ENCODE data around the gene OSBPL9. TPM values are rescaled to one million over a fixed set of nuclear protein-coding genes. Genes with fewer than 3 reads are reported as not detected.

Gene OSBPL9
- total RNA-seq, 5 donors from 2014 or later (not counting 1 experiment from before 2014, with no cell fraction given), result 39.8 to 50.7 (median 43.4) TPM

GRCh38 chr1:51581238-51581637, 35.7 kb upstream of the OSBPL9 start:
- H3K27ac ChIP-seq (ENCODE audit: low read length), result no peak overlapping the region
- Mint-ChIP-seq H3K27me3 (no peaks in the 10 kb centered on the region), H3K36me3 (no peaks in the 10 kb centered on the region), H3K4me3 (no peak overlapping the region), H3K4me1 (peaks cover 8 to 16% (median 12%) of the 10 kb centered on the region in 3 donors), H3K9me3 (peaks cover 0 to 2% (median 0%) of the 10 kb centered on the region in 3 donors), H3K27ac (no peak overlapping the region)
- no peak for ATAC-seq (replicated peaks in 1 of 4)
- DNase-seq, result no peak
- H3K4me1 ChIP-seq (ENCODE audit: control insufficient read depth in 1 of 2, extremely low read depth in 1 of 2, insufficient read depth in 2 of 2, low read length in 2 of 2), result peaks cover 6% of the 10 kb centered on the region in 2 experiments
- no peak overlapping the region for H3K4me3 ChIP-seq (ENCODE audit: control insufficient read depth in 1 of 2, extremely low read depth in 1 of 2, low read length in 1 of 2)
- no peaks in the 10 kb centered on the region for H3K36me3 ChIP-seq (ENCODE audit: control insufficient read depth in 2 of 2, extremely low read depth in 1 of 2, insufficient read depth in 1 of 2, low read length in 1 of 2)
- ChIA-PET CTCF (no interaction called here), POLR2A (interaction anchor here in 1 of 2 donors (0.8 kb wide), 1 partner anchor 8 kb away, joined by 4 read pairs; no protein-coding TSS in a partner anchor)
- no peaks in the 10 kb centered on the region for H3K27me3 ChIP-seq (replicated peaks in 1 of 2; ENCODE audit: control insufficient read depth in 2 of 2, extremely low read depth in 1 of 2, insufficient read depth in 2 of 2, low read length in 1 of 2)
- WGBS (ENCODE audit: insufficient coverage), result 100% methylated on average over 1 of the region's 3 CpGs
- no peaks in the 10 kb centered on the region for H3K9me3 ChIP-seq

GRCh38 chr1:51583532-51583931, 33.4 kb upstream of the OSBPL9 start:
- ATAC-seq (replicated peaks in 1 of 4) (no peak), DNase-seq (no peak)
- no peak overlapping the region for H3K27ac Mint-ChIP-seq
- no peaks in the 10 kb centered on the region for H3K27me3 Mint-ChIP-seq
- no peaks in the 10 kb centered on the region for H3K4me1 ChIP-seq (ENCODE audit: control insufficient read depth in 1 of 2, extremely low read depth in 1 of 2, insufficient read depth in 2 of 2, low read length in 2 of 2)
- POLR2A ChIA-PET, result no interaction called here
- CTCF ChIA-PET, result no interaction called here
- H3K4me3 Mint-ChIP-seq, result no peak overlapping the region
- no peaks in the 10 kb centered on the region for H3K36me3 ChIP-seq (ENCODE audit: control insufficient read depth in 2 of 2, extremely low read depth in 1 of 2, insufficient read depth in 1 of 2, low read length in 1 of 2)
- peaks cover 0 to 3% (median 0%) of the 10 kb centered on the region in 3 donors for H3K4me1 Mint-ChIP-seq
- H3K4me3 ChIP-seq (ENCODE audit: control insufficient read depth in 1 of 2, extremely low read depth in 1 of 2, low read length in 1 of 2), result no peak overlapping the region
- WGBS (ENCODE audit: insufficient coverage), result 86% methylated on average over 9 of the region's 9 CpGs
- H3K36me3 Mint-ChIP-seq, result no peaks in the 10 kb centered on the region
- no peaks in the 10 kb centered on the region for H3K9me3 Mint-ChIP-seq
- no peaks in the 10 kb centered on the region for H3K9me3 ChIP-seq
- no peaks in the 10 kb centered on the region for H3K27me3 ChIP-seq (replicated peaks in 1 of 2; ENCODE audit: control insufficient read depth in 2 of 2, extremely low read depth in 1 of 2, insufficient read depth in 2 of 2, low read length in 1 of 2)
- H3K27ac ChIP-seq (ENCODE audit: low read length), result no peak overlapping the region

GRCh38 chr1:51584021-51584420, 32.9 kb upstream of the OSBPL9 start:
- Histone ChIP-seq H3K4me3 (ENCODE audit: control insufficient read depth in 1 of 2, extremely low read depth in 1 of 2, low read length in 1 of 2) (no peak overlapping the region), H3K27ac (ENCODE audit: low read length) (no peak overlapping the region), H3K4me1 (ENCODE audit: control insufficient read depth in 1 of 2, extremely low read depth in 1 of 2, insufficient read depth in 2 of 2, low read length in 2 of 2) (no peaks in the 10 kb centered on the region), H3K27me3 (replicated peaks in 1 of 2; ENCODE audit: control insufficient read depth in 2 of 2, extremely low read depth in 1 of 2, insufficient read depth in 2 of 2, low read length in 1 of 2) (no peaks in the 10 kb centered on the region), H3K36me3 (ENCODE audit: control insufficient read depth in 2 of 2, extremely low read depth in 1 of 2, insufficient read depth in 1 of 2, low read length in 1 of 2) (no peaks in the 10 kb centered on the region), H3K9me3 (no peaks in the 10 kb centered on the region)
- Mint-ChIP-seq H3K36me3 (no peaks in the 10 kb centered on the region), H3K27ac (no peak overlapping the region), H3K4me3 (no peak overlapping the region), H3K27me3 (no peaks in the 10 kb centered on the region), H3K4me1 (no peaks in the 10 kb centered on the region), H3K9me3 (no peaks in the 10 kb centered on the region)
- DNase-seq (no peak), ATAC-seq (replicated peaks in 1 of 4) (no peak)
- POLR2A ChIA-PET, result no interaction called here
- CTCF ChIA-PET, result no interaction called here
- 92% methylated on average over 2 of the region's 5 CpGs for WGBS (ENCODE audit: insufficient coverage)

GRCh38 chr1:51592711-51593110, 24.2 kb upstream of the OSBPL9 start:
- Mint-ChIP-seq H3K27ac (no peak overlapping the region), H3K36me3 (no peaks in the 10 kb centered on the region), H3K4me3 (no peak overlapping the region), H3K4me1 (peaks cover 0 to 4% (median 0%) of the 10 kb centered on the region in 3 donors), H3K9me3 (no peaks in the 10 kb centered on the region), H3K27me3 (peaks cover 0 to 5% of the 10 kb centered on the region in 2 donors)
- CTCF ChIA-PET, result no interaction called here
- H3K27me3 ChIP-seq (replicated peaks in 1 of 2; ENCODE audit: control insufficient read depth in 2 of 2, extremely low read depth in 1 of 2, insufficient read depth in 2 of 2, low read length in 1 of 2), result peaks cover 0 to 4% of the 10 kb centered on the region in 2 experiments
- H3K4me1 ChIP-seq (ENCODE audit: control insufficient read depth in 1 of 2, extremely low read depth in 1 of 2, insufficient read depth in 2 of 2, low read length in 2 of 2), result no peaks in the 10 kb centered on the region
- no peak for ATAC-seq (replicated peaks in 1 of 4)
- POLR2A ChIA-PET, result no interaction called here
- H3K36me3 ChIP-seq (ENCODE audit: control insufficient read depth in 2 of 2, extremely low read depth in 1 of 2, insufficient read depth in 1 of 2, low read length in 1 of 2), result no peaks in the 10 kb centered on the region
- H3K9me3 ChIP-seq, result no peaks in the 10 kb centered on the region
- DNase-seq, result no peak
- no peak overlapping the region for H3K4me3 ChIP-seq (ENCODE audit: control insufficient read depth in 1 of 2, extremely low read depth in 1 of 2, low read length in 1 of 2)
- no peak overlapping the region for H3K27ac ChIP-seq (ENCODE audit: low read length)

GRCh38 chr1:51594716-51595115, 22.2 kb upstream of the OSBPL9 start:
- Mint-ChIP-seq H3K9me3 (no peaks in the 10 kb centered on the region), H3K36me3 (no peaks in the 10 kb centered on the region), H3K4me3 (no peak overlapping the region), H3K27ac (no peak overlapping the region), H3K27me3 (peaks cover 0 to 5% of the 10 kb centered on the region in 2 donors), H3K4me1 (peaks cover 0 to 4% (median 0%) of the 10 kb centered on the region in 3 donors)
- Histone ChIP-seq H3K27ac (ENCODE audit: low read length) (no peak overlapping the region), H3K27me3 (replicated peaks in 1 of 2; ENCODE audit: control insufficient read depth in 2 of 2, extremely low read depth in 1 of 2, insufficient read depth in 2 of 2, low read length in 1 of 2) (peaks cover 0 to 4% of the 10 kb centered on the region in 2 experiments), H3K9me3 (no peaks in the 10 kb centered on the region), H3K36me3 (ENCODE audit: control insufficient read depth in 2 of 2, extremely low read depth in 1 of 2, insufficient read depth in 1 of 2, low read length in 1 of 2) (no peaks in the 10 kb centered on the region), H3K4me1 (ENCODE audit: control insufficient read depth in 1 of 2, extremely low read depth in 1 of 2, insufficient read depth in 2 of 2, low read length in 2 of 2) (no peaks in the 10 kb centered on the region), H3K4me3 (ENCODE audit: control insufficient read depth in 1 of 2, extremely low read depth in 1 of 2, low read length in 1 of 2) (no peak overlapping the region)
- CTCF ChIA-PET, result no interaction called here
- 93% methylated on average over 14 of the region's 20 CpGs for WGBS (ENCODE audit: insufficient coverage)
- no peak for DNase-seq
- POLR2A ChIA-PET, result no interaction called here
- ATAC-seq (replicated peaks in 1 of 4), result no peak

GRCh38 chr1:51600529-51600928, 16.4 kb upstream of the OSBPL9 start:
- Histone ChIP-seq H3K36me3 (ENCODE audit: control insufficient read depth in 2 of 2, extremely low read depth in 1 of 2, insufficient read depth in 1 of 2, low read length in 1 of 2) (no peaks in the 10 kb centered on the region), H3K4me3 (ENCODE audit: control insufficient read depth in 1 of 2, extremely low read depth in 1 of 2, low read length in 1 of 2) (no peak overlapping the region), H3K27ac (ENCODE audit: low read length) (no peak overlapping the region), H3K4me1 (ENCODE audit: control insufficient read depth in 1 of 2, extremely low read depth in 1 of 2, insufficient read depth in 2 of 2, low read length in 2 of 2) (no peaks in the 10 kb centered on the region), H3K9me3 (no peaks in the 10 kb centered on the region), H3K27me3 (replicated peaks in 1 of 2; ENCODE audit: control insufficient read depth in 2 of 2, extremely low read depth in 1 of 2, insufficient read depth in 2 of 2, low read length in 1 of 2) (peaks cover 0 to 3% of the 10 kb centered on the region in 2 experiments)
- CTCF ChIA-PET, result no interaction called here
- no peak for DNase-seq
- no peaks in the 10 kb centered on the region for H3K27me3 Mint-ChIP-seq
- no peaks in the 10 kb centered on the region for H3K4me1 Mint-ChIP-seq
- no peak overlapping the region for H3K4me3 Mint-ChIP-seq
- no peak overlapping the region for H3K27ac Mint-ChIP-seq
- no peaks in the 10 kb centered on the region for H3K9me3 Mint-ChIP-seq
- no peak for ATAC-seq (replicated peaks in 1 of 4)
- POLR2A ChIA-PET, result interaction anchor here in 1 of 2 donors (0.5 kb wide), 1 partner anchor 112 kb away, joined by 3 read pairs; no protein-coding TSS in a partner anchor
- no peaks in the 10 kb centered on the region for H3K36me3 Mint-ChIP-seq
- WGBS (ENCODE audit: insufficient coverage), result no CpG with 5 or more reads among the region's 2 CpGs

- Histone ChIP-seq H3K27me3 (replicated peaks in 1 of 2; ENCODE audit: control insufficient read depth in 2 of 2, extremely low read depth in 1 of 2, insufficient read depth in 2 of 2, low read length in 1 of 2) (peaks cover 0 to 3% of the 10 kb centered on the region in 2 experiments), H3K4me1 (ENCODE audit: control insufficient read depth in 1 of 2, extremely low read depth in 1 of 2, insufficient read depth in 2 of 2, low read length in 2 of 2) (no peaks in the 10 kb centered on the region), H3K9me3 (no peaks in the 10 kb centered on the region), H3K27ac (ENCODE audit: low read length) (no peak overlapping the region), H3K4me3 (ENCODE audit: control insufficient read depth in 1 of 2, extremely low read depth in 1 of 2, low read length in 1 of 2) (no peak overlapping the region), H3K36me3 (ENCODE audit: control insufficient read depth in 2 of 2, extremely low read depth in 1 of 2, insufficient read depth in 1 of 2, low read length in 1 of 2) (no peaks in the 10 kb centered on the region)
- H3K4me1 Mint-ChIP-seq, result no peaks in the 10 kb centered on the region
- no peak overlapping the region for H3K4me3 Mint-ChIP-seq
- no peak overlapping the region for H3K27ac Mint-ChIP-seq
- no peaks in the 10 kb centered on the region for H3K9me3 Mint-ChIP-seq
- WGBS (ENCODE audit: insufficient coverage), result no CpG with 5 or more reads among the region's 1 CpG
- H3K36me3 Mint-ChIP-seq, result no peaks in the 10 kb centered on the region
- DNase-seq (no peak), ATAC-seq (replicated peaks in 1 of 4) (no peak)
- CTCF ChIA-PET, result no interaction called here
- POLR2A ChIA-PET, result interaction anchor here in 1 of 2 donors (0.5 kb wide), 1 partner anchor 112 kb away, joined by 3 read pairs; no protein-coding TSS in a partner anchor
- no peaks in the 10 kb centered on the region for H3K27me3 Mint-ChIP-seq
These were observed 15.9 kb upstream of the OSBPL9 start for GRCh38 chr1:51600965-51601364.
